Choroid plexus epithelial cell (primary cell): ENCODE measurements around the gene ZNF70.

Experiments
- DNase-seq: peaks from one replicate; pipeline ENCODE4 v3.0.0-alpha.2; 2010; ENCODE audit warnings: low read depth
- H3K4me3 ChIP-seq: 2 replicates; pipeline ENCODE4 v1.5.1; 2011; ENCODE audit warnings: low read depth, mild to moderate bottlenecking, control low read depth, low read length, moderate library complexity
- CTCF ChIP-seq: conservative IDR thresholded peaks from 2 replicates; pipeline ENCODE4 v1.5.1; 2011; ENCODE audit warnings: low read depth, mild to moderate bottlenecking, control low read depth, inconsistent platforms, low read length, moderate library complexity

ZNF70 gene

GRCh38 chr22:23789121-23789520 is 38.2 kb upstream of the ZNF70 start:
- no peak for DNase-seq
- TF ChIP-seq CTCF: no peak
- H3K4me3 ChIP-seq: no peak overlapping the region

- peak overlapping the region; percentile 93 for H3K4me3 ChIP-seq
- TF ChIP-seq CTCF: no peak
- no peak for DNase-seq
Observed at GRCh38 chr22:23787910-23788309, 37.0 kb upstream of the ZNF70 start.

- DNase-seq: no peak
- peak overlapping the region; percentile 93 for H3K4me3 ChIP-seq
- TF ChIP-seq CTCF: no peak
Observed at GRCh38 chr22:23787600-23787896, 36.6 kb upstream of the ZNF70 start.

- peak within 1 kb of the TSS; percentile 93 for H3K4me3 ChIP-seq
- DNase-seq: peak; percentile 88
- no peak for TF ChIP-seq CTCF
Observed at GRCh38 chr22:23786752-23787599, 36.1 kb upstream of the ZNF70 start, which contains the start of gene SMARCB1. Gene SMARCB1, plus strand, starts transcription at chr22:23786966. Its CDS starts 204 bp downstream, at chr22:23787170.

- no peak for DNase-seq
- TF ChIP-seq CTCF: no peak
- H3K4me3 ChIP-seq: peak overlapping the region; percentile 93
Observed at GRCh38 chr22:23786261-23786710, 35.4 kb upstream of the ZNF70 start.

GRCh38 chr22:23784215-23784732 is 33.4 kb upstream of the ZNF70 start:
- DNase-seq: peak; percentile 38
- no peak for TF ChIP-seq CTCF
- H3K4me3 ChIP-seq: no peak overlapping the region
